Caco-2 (cell line): ENCODE results near the gene UBE2F. TPM values are rescaled to one million over a fixed set of nuclear protein-coding genes. Genes with fewer than 3 reads are reported as not detected.

Experiments used
- BruUV-seq: library from RNA; stranded (reverse); fragments of 400-500 nt; replicated peaks from 2 replicates; lab custom pipeline; 2021; lab: Mats Ljungman, UMichigan
- CTCF ChIA-PET: fragments of 300-600 bp; sonication (Branson Sonifier 250); formaldehyde crosslinking; loops from one replicate; lab custom pipeline; 2022; ENCODE audit warnings: antibody characterized with exemption; lab: Charles Lee
- POLR2A ChIA-PET: fragments of 300-600 bp; sonication (Branson Sonifier 250); formaldehyde crosslinking; loops from one replicate; lab custom pipeline; 2022; ENCODE audit warnings: antibody characterized with exemption; lab: Charles Lee
- DNase-seq, 2 experiments: peaks; one replicate each; pipeline versions ENCODE4 v3.0.0 to v3.0.0-alpha.2; 2020 to 2022
- H3K27me3 ChIP-seq: replicated peaks from 2 replicates; pipeline ENCODE4 v1.6.0; 2011; ENCODE audit warnings: low read length; ENCODE audit not compliant: control insufficient read depth, insufficient read depth
- H3K36me3 ChIP-seq: 2 replicates; pipeline ENCODE4 v1.5.1; 2011; ENCODE audit warnings: low read length; ENCODE audit not compliant: control insufficient read depth, insufficient read depth
- H3K4me1 ChIP-seq: fragments of 250-450 bp; sonication (Bioruptor Pico); 2 replicates; pipeline ENCODE4 v1.5.1; 2020; ENCODE audit warnings: mild to moderate bottlenecking
- H3K4me3 ChIP-seq: 2 replicates; pipeline ENCODE4 v1.5.1; 2011; ENCODE audit warnings: low read depth, mild to moderate bottlenecking, control low read depth, low read length
- H3K9me3 ChIP-seq: fragments of 250-450 bp; sonication (Bioruptor Pico); 2 replicates; pipeline ENCODE4 v1.5.1; 2020; ENCODE audit warnings: mild to moderate bottlenecking, moderate library complexity
- H3K27ac Mint-ChIP-seq: one replicate; pipeline ENCODE4 v1.8.0; 2022; ENCODE audit warnings: mixed read lengths; ENCODE audit not compliant: unreplicated experiment
- H3K27me3 Mint-ChIP-seq: one replicate; pipeline ENCODE4 v1.8.0; 2022; ENCODE audit warnings: mixed read lengths; ENCODE audit not compliant: insufficient read depth, unreplicated experiment
- H3K36me3 Mint-ChIP-seq: one replicate; pipeline ENCODE4 v1.8.0; 2022; ENCODE audit warnings: mild to moderate bottlenecking, mixed read lengths; ENCODE audit not compliant: insufficient read depth, unreplicated experiment
- H3K4me1 Mint-ChIP-seq: one replicate; pipeline ENCODE4 v1.8.0; 2022; ENCODE audit warnings: low read depth, mixed read lengths; ENCODE audit not compliant: unreplicated experiment
- H3K4me3 Mint-ChIP-seq: one replicate; pipeline ENCODE4 v1.8.0; 2022; ENCODE audit warnings: mild to moderate bottlenecking, moderate library complexity, mixed read lengths; ENCODE audit not compliant: unreplicated experiment
- H3K9me3 Mint-ChIP-seq: one replicate; pipeline ENCODE4 v1.8.0; 2022; ENCODE audit warnings: mixed read lengths; ENCODE audit not compliant: unreplicated experiment
- CTCF ChIP-seq, 2 experiments: fragments of 200-600 bp in 1 of 2; IDR thresholded peaks; 1 replicate in 1 of 2; 2 replicates in 1 of 2; pipeline versions ENCODE4 v1.5.1 to v1.8.0; 2011 to 2022; ENCODE audit warnings: antibody characterized with exemption in 1 of 2, control low read depth in 1 of 2, inconsistent platforms in 1 of 2, low read depth in 1 of 2, low read length in 1 of 2, mild to moderate bottlenecking in 1 of 2, moderate library complexity in 1 of 2; ENCODE audit not compliant: insufficient read depth in 1 of 2, severe bottlenecking in 1 of 2, unreplicated experiment in 1 of 2
- intact Hi-C: fragments of 100-400 bp; cut with micrococcal nuclease; formaldehyde crosslinking; loops from one replicate; pipeline ENCODE4 v1.10.0; 2022; ENCODE audit not compliant: unreplicated experiment
- total RNA-seq: library from RNA; stranded (reverse); gene quantifications from 2 replicates; pipeline ENCODE4 v1.2.3, GENCODE V29; 2022

Gene UBE2F
- total RNA-seq, 1 experiment from 2014 or later = 38.9 TPM

GRCh38 chr2:237942513-237942899, 24.3 kb upstream of the UBE2F start:
- Mint-ChIP-seq H3K4me3 (no peak overlapping the region), H3K9me3 (peaks cover 18% of the 10 kb centered on the region), H3K27ac (no peak overlapping the region), H3K36me3 (no peaks in the 10 kb centered on the region), H3K4me1 (peaks cover 16% of the 10 kb centered on the region), H3K27me3 (no peaks in the 10 kb centered on the region)
- H3K27me3 ChIP-seq = no peaks in the 10 kb centered on the region
- CTCF ChIA-PET = interaction anchor here (0.7 kb wide), 1 partner anchor 12 kb away, joined by 3 read pairs; no protein-coding TSS in a partner anchor
- peaks cover 13% of the 10 kb centered on the region for H3K4me1 ChIP-seq
- POLR2A ChIA-PET = no interaction called here
- no peak overlapping the region for H3K4me3 ChIP-seq
- H3K36me3 ChIP-seq = no peaks in the 10 kb centered on the region
- no peaks in the 10 kb centered on the region; the same call in 1 of the 2 replicates for H3K9me3 ChIP-seq
- no peak for DNase-seq
- intact Hi-C loops = no loop called here
- no TSS peak for BruUV-seq
- TF ChIP-seq CTCF (IDR thresholded peaks at IDR 0.05; ENCODE audit: insufficient read depth in 1 of 2, low read depth in 1 of 2, low read length in 1 of 2, severe bottlenecking in 1 of 2, unreplicated experiment in 1 of 2) = no peak

- Histone ChIP-seq H3K4me1 (peaks cover 13% of the 10 kb centered on the region), H3K9me3 (no peaks in the 10 kb centered on the region; the same call in 1 of the 2 replicates), H3K36me3 (no peaks in the 10 kb centered on the region), H3K27me3 (no peaks in the 10 kb centered on the region), H3K4me3 (no peak overlapping the region)
- Mint-ChIP-seq H3K9me3 (peaks cover 18% of the 10 kb centered on the region), H3K36me3 (no peaks in the 10 kb centered on the region), H3K4me3 (no peak overlapping the region), H3K27me3 (no peaks in the 10 kb centered on the region), H3K4me1 (peaks cover 16% of the 10 kb centered on the region), H3K27ac (no peak overlapping the region)
- TF ChIP-seq CTCF (IDR thresholded peaks at IDR 0.05; ENCODE audit: insufficient read depth in 1 of 2, low read depth in 1 of 2, low read length in 1 of 2, severe bottlenecking in 1 of 2, unreplicated experiment in 1 of 2) = no peak
- CTCF ChIA-PET = no interaction called here
- no TSS peak for BruUV-seq
- no peak for DNase-seq
- intact Hi-C loops = no loop called here
- POLR2A ChIA-PET = no interaction called here
Measured at GRCh38 chr2:237943395-237944094, 23.3 kb upstream of the UBE2F start.

GRCh38 chr2:237944302-237944701, 22.5 kb upstream of the UBE2F start:
- Mint-ChIP-seq H3K27ac (no peak overlapping the region), H3K27me3 (no peaks in the 10 kb centered on the region), H3K4me1 (peaks cover 12% of the 10 kb centered on the region), H3K36me3 (no peaks in the 10 kb centered on the region), H3K4me3 (no peak overlapping the region), H3K9me3 (peaks cover 18% of the 10 kb centered on the region)
- BruUV-seq = no TSS peak
- Histone ChIP-seq H3K36me3 (no peaks in the 10 kb centered on the region), H3K9me3 (no peaks in the 10 kb centered on the region; the same call in 1 of the 2 replicates), H3K4me1 (peaks cover 13% of the 10 kb centered on the region), H3K27me3 (no peaks in the 10 kb centered on the region), H3K4me3 (no peak overlapping the region)
- POLR2A ChIA-PET = no interaction called here
- no peak for TF ChIP-seq CTCF (IDR thresholded peaks at IDR 0.05; ENCODE audit: insufficient read depth in 1 of 2, low read depth in 1 of 2, low read length in 1 of 2, severe bottlenecking in 1 of 2, unreplicated experiment in 1 of 2)
- CTCF ChIA-PET = no interaction called here
- intact Hi-C loops = no loop called here
- DNase-seq = no peak
